Type B pancreatic cell (in vitro differentiated cells): Measurements from ENCODE around the gene MOK. TPM values are rescaled to one million over a fixed set of nuclear protein-coding genes. Genes with fewer than 3 reads are reported as not detected.

Source experiments
- DNase-seq: peaks from one replicate; pipeline ENCODE4 v3.0.0; 2021; ENCODE audit warnings: mixed read lengths; ENCODE audit not compliant: unreplicated experiment; ENCODE audit errors: extremely low spot score
- H3K27ac Mint-ChIP-seq: 2 replicates; pipeline ENCODE4 v1.8.0; 2021; ENCODE audit warnings: mild to moderate bottlenecking, mixed read lengths
- H3K27me3 Mint-ChIP-seq: 2 replicates; pipeline ENCODE4 v1.8.0; 2021; ENCODE audit warnings: mixed read lengths
- H3K36me3 Mint-ChIP-seq: 2 replicates; pipeline ENCODE4 v1.8.0; 2021; ENCODE audit warnings: mixed read lengths
- H3K4me1 Mint-ChIP-seq: one replicate; pipeline ENCODE4 v1.8.0; 2021; ENCODE audit warnings: mixed read lengths; ENCODE audit not compliant: unreplicated experiment
- H3K4me3 Mint-ChIP-seq: 2 replicates; pipeline ENCODE4 v1.8.0; 2021; ENCODE audit warnings: mild to moderate bottlenecking, mixed read lengths
- H3K9me3 Mint-ChIP-seq: 2 replicates; pipeline ENCODE4 v1.8.0; 2021; ENCODE audit warnings: mixed read lengths
- CTCF ChIP-seq: fragments of 200-600 bp; sonication (generic); conservative IDR thresholded peaks from 2 replicates; pipeline ENCODE4 v1.5.0; 2021; ENCODE audit warnings: antibody characterized with exemption, mild to moderate bottlenecking
- total RNA-seq: library from RNA; stranded (reverse); gene quantifications from 2 replicates; pipeline ENCODE4 v1.2.1, GENCODE V29; 2021; ENCODE audit warnings: low replicate concordance

Gene MOK
- total RNA-seq, 1 donor from 2014 or later, result 26.3 TPM

- Mint-ChIP-seq H3K27me3 (no peaks in the 10 kb centered on the region), H3K36me3 (peaks cover 12% of the 10 kb centered on the region), H3K4me3 (no peak overlapping the region), H3K9me3 (no peaks in the 10 kb centered on the region), H3K27ac (no peak overlapping the region), H3K4me1 (peaks cover 13% of the 10 kb centered on the region)
- DNase-seq, result no peak
- TF ChIP-seq CTCF, result no peak
Observed at GRCh38 chr14:102279282-102279681, 25.7 kb downstream of the MOK start.

GRCh38 chr14:102278631-102278935 lies 26.4 kb downstream of the MOK start:
- TF ChIP-seq CTCF, result no peak
- H3K36me3 Mint-ChIP-seq, result peaks cover 12% of the 10 kb centered on the region
- H3K4me1 Mint-ChIP-seq, result peaks cover 11% of the 10 kb centered on the region
- H3K4me3 Mint-ChIP-seq, result no peak overlapping the region
- no peaks in the 10 kb centered on the region for H3K27me3 Mint-ChIP-seq
- DNase-seq, result no peak
- H3K27ac Mint-ChIP-seq, result no peak overlapping the region
- no peaks in the 10 kb centered on the region for H3K9me3 Mint-ChIP-seq

- H3K9me3 Mint-ChIP-seq, result no peaks in the 10 kb centered on the region
- H3K36me3 Mint-ChIP-seq, result peaks cover 12% of the 10 kb centered on the region
- TF ChIP-seq CTCF, result no peak
- H3K27ac Mint-ChIP-seq, result no peak overlapping the region
- H3K27me3 Mint-ChIP-seq, result no peaks in the 10 kb centered on the region
- H3K4me3 Mint-ChIP-seq, result no peak overlapping the region
- peaks cover 11% of the 10 kb centered on the region for H3K4me1 Mint-ChIP-seq
- DNase-seq, result no peak
Observed at GRCh38 chr14:102277874-102278630, 26.9 kb downstream of the MOK start.

GRCh38 chr14:102275866-102276265 lies 29.1 kb downstream of the MOK start:
- no peaks in the 10 kb centered on the region for H3K27me3 Mint-ChIP-seq
- H3K27ac Mint-ChIP-seq, result no peak overlapping the region
- H3K4me1 Mint-ChIP-seq, result peaks cover 11% of the 10 kb centered on the region
- no peaks in the 10 kb centered on the region for H3K9me3 Mint-ChIP-seq
- peaks cover 12% of the 10 kb centered on the region for H3K36me3 Mint-ChIP-seq
- no peak overlapping the region for H3K4me3 Mint-ChIP-seq
- no peak for DNase-seq
- no peak for TF ChIP-seq CTCF

GRCh38 chr14:102272392-102272791 lies 32.6 kb downstream of the MOK start:
- no peak for TF ChIP-seq CTCF
- H3K9me3 Mint-ChIP-seq, result no peaks in the 10 kb centered on the region
- H3K27me3 Mint-ChIP-seq, result no peaks in the 10 kb centered on the region
- no peaks in the 10 kb centered on the region for H3K4me1 Mint-ChIP-seq
- H3K36me3 Mint-ChIP-seq, result peaks cover 3% of the 10 kb centered on the region
- H3K27ac Mint-ChIP-seq, result no peak overlapping the region
- no peak overlapping the region for H3K4me3 Mint-ChIP-seq
- no peak for DNase-seq
